GM18517 (cell line): ENCODE results near the gene HP1BP3.
"Not testable (repeated sequence)": the region's sequence is repeated elsewhere in the genome, so short reads cannot be mapped to it uniquely, and the experiment has no call there.

Experiments
- ATAC-seq: cut with Tn5 transposase; IDR thresholded peaks from one replicate; pipeline ENCODE4 v1.9.1; 2021; ENCODE audit warnings: mild to moderate bottlenecking, moderate library complexity; ENCODE audit not compliant: unreplicated experiment

The HP1BP3 gene, protein sequence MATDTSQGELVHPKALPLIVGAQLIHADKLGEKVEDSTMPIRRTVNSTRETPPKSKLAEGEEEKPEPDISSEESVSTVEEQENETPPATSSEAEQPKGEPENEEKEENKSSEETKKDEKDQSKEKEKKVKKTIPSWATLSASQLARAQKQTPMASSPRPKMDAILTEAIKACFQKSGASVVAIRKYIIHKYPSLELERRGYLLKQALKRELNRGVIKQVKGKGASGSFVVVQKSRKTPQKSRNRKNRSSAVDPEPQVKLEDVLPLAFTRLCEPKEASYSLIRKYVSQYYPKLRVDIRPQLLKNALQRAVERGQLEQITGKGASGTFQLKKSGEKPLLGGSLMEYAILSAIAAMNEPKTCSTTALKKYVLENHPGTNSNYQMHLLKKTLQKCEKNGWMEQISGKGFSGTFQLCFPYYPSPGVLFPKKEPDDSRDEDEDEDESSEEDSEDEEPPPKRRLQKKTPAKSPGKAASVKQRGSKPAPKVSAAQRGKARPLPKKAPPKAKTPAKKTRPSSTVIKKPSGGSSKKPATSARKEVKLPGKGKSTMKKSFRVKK

GRCh38 chr1:20787029-20787839 is at the start of gene HP1BP3:
Gene HP1BP3 (minus strand): TSS chr1:20787307. CDS start chr1:20780440, 6,867 bp downstream.
- ATAC-seq: peak; percentile 43

DNA sequence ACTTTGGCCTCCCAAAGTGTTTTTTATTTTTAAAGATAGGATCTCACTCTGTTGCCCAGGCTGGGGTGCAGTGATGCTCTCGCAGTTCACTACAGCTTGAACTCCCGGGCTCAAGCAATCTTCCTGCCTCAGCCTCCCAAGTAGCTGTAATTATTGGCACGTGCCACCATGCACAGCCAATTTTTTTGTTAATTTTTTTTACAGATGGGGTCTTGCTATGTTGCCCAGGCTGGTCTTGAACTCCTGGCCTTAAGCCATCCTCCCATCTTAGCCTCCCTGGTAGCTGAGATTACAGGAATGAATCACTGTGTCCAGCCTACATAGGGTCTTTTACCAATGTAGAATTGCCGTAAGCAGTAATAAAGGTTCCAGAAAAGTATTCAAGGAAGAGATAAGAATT is 49.1 kb upstream of the HP1BP3 start:
- ATAC-seq: no peak

DNA sequence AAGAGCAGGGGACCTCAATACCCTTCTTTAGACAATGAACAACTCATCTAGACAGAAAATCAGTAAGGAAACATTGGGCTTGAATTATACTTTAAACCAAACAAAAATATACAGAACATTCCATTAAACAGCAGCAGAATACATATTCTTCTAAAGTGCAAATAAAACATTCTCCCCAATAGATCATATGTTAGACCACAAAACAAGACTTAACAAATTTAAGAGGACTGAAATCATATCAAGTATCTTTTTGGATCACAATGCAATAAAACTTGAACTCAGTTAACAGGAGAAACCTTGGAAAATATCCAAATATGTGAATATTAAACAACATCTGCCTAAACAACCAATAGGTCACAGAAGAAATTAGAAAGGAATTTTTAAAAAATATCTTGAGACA is 47.7 kb upstream of the HP1BP3 start:
- ATAC-seq: no peak

DNA sequence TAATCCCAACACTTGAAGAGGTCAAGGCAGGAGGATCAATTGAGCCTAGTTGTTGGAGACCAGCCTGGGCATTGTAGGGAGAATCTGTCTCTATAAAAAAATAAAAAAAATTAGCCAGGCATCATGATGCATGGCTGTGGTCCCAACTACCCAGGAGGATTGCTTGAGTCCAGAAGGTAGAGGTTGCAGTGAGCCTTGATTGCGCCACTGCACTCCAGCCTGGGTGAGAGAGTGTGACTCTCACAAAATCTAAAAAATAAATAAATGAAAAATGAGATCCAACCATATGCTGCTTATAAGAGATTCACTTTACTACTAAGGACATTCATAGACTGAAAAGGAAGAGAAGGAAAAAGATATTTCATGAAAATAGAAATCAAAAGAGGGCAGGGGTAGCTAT is 47.1 kb upstream of the HP1BP3 start:
- no peak for ATAC-seq

DNA sequence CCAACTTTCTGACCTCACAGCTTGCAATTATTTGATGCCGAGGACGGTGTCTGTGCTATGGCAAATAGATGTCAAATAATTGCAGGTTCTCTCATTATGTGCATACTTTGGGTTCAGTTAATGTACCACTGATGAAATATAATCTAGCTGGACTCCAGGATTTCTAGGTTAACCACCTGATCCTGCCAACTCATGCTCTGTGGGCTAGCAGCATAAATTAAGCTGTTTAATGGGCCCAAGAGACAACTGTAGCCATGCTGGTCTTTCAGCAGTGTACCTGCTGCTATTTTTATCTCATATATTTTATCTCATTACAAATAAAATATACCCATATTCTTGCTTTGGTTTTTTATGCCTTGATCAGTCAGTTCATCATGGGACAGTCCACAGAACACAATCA is 43.3 kb upstream of the HP1BP3 start:
- no peak for ATAC-seq

DNA sequence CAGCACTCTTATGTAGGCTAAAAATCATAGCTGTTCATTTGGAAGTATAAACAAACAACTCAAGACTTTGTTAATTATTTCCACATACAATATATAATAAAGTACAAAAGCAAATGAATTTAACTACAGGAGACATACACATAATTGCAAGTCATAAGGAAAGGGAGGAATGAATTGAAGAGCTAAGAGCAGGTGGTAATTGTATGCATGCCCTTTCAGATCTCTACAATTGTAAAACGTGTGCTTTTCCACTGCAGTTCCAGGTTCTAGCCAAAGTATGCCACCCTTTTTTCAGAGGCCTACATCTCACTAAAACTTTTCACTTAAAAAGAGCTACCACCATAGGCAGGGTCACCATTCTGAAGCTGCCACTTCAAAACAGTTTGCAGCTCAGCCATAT is 42.8 kb upstream of the HP1BP3 start:
- no peak for ATAC-seq

- ATAC-seq: no peak
Observed at GRCh38 chr1:20829531-20829930, 42.4 kb upstream of the HP1BP3 start.

DNA sequence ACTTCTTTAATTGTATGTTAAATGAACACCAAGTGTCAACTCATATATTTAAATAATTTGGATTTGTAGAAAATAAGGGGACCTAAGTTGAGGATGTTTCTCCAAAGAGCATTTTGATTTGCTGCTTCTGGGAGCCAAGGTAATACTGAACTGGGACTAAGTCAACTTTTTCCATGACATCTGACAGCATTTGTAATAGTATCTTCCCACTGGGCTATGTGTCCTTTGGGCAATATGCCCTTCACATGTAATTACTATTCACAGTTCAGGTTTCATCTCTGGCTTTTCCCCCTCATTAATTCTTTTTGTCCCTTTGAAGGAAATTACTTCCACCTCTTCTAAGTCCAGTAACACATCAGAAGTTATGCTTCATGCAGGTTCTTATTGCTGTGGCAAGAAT is 36.7 kb upstream of the HP1BP3 start:
- no peak for ATAC-seq

GRCh38 chr1:20821466-20821865 is 34.4 kb upstream of the HP1BP3 start:
- no peak for ATAC-seq

DNA sequence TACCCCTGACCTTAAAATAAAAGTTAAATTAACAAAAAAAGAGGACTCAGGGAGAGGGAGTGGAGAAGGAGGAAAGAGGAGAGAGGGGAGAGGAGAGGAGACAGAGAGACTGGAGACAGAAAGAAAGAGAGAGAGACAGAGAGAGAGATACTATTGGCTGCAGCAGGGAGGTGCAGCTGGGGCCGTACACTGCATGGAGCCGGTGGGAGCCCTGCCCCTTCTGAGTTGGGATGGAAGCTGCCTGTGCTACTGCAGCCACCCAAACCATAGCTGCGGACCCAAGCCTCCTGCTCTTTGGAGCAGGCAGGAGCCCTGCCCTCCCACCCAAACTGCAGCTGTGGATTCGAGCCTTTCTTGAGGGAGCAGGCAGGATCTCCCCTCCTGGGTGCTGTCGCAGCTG is 32.7 kb upstream of the HP1BP3 start:
- no peak for ATAC-seq

GRCh38 chr1:20814534-20814871 is 27.4 kb upstream of the HP1BP3 start:
- no peak for ATAC-seq

DNA sequence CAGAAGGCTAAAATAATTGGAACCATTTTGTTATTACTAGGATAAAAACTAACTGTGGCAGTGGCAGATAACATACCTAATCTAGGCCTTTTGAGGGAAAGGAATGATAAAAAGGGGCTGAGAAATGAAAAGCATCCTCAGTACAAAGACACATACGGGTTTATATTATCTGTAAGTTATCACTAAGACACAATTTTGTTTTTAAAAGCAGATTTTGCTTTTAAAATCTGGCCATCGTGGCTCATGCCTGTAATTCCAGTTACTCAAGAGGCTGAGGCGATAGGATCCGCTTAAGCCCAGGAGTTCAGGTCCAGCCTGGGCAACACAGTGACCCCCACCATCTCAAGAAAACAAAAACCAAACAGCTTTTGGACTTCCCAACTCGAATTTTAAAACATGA is 24.8 kb upstream of the HP1BP3 start:
- ATAC-seq: no peak

GRCh38 chr1:20793236-20793635 is 6.1 kb upstream of the HP1BP3 start:
- no peak for ATAC-seq

DNA sequence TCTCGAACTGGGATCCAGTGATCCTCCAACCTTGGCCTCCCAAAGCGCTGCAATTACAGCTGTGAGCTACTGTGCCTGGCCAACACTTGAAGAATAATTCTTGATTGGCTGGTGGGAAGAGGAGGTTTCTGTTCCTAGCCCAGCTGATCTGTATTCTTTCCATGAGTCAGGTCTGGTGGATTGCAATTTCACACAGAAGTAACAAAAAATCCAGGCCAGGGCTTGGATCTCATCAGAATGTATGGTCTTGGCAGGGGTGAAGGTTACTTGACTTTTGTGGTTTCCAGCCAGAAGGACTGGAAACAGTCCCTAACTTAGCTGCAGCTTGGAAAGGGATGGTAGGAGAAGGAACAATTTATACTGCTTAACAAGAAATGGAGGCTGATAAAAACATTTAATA is 5.1 kb upstream of the HP1BP3 start:
- ATAC-seq: no peak

GRCh38 chr1:20790785-20791184 is 3.7 kb upstream of the HP1BP3 start:
- ATAC-seq: no peak

DNA sequence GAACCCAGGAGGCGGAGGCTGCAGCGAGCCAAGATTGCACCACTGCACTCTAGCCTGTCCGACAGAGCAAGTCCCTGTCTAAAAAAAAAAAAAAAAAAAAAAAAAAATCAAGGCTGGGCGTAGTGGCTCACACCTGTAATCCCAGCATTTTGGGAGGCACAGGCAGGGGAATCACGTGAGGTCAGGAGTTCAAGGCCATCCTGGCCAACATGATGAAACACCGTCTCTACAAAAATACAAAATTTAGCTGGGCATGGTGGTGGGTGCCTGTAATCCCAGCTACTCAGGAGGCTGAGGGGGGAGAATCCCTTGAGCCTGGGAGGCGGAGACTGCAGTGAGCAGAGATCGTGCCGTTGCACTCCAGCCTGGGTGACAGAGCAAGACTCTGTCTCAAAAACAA is 2.5 kb upstream of the HP1BP3 start:
- ATAC-seq: not testable (repeated sequence)

DNA sequence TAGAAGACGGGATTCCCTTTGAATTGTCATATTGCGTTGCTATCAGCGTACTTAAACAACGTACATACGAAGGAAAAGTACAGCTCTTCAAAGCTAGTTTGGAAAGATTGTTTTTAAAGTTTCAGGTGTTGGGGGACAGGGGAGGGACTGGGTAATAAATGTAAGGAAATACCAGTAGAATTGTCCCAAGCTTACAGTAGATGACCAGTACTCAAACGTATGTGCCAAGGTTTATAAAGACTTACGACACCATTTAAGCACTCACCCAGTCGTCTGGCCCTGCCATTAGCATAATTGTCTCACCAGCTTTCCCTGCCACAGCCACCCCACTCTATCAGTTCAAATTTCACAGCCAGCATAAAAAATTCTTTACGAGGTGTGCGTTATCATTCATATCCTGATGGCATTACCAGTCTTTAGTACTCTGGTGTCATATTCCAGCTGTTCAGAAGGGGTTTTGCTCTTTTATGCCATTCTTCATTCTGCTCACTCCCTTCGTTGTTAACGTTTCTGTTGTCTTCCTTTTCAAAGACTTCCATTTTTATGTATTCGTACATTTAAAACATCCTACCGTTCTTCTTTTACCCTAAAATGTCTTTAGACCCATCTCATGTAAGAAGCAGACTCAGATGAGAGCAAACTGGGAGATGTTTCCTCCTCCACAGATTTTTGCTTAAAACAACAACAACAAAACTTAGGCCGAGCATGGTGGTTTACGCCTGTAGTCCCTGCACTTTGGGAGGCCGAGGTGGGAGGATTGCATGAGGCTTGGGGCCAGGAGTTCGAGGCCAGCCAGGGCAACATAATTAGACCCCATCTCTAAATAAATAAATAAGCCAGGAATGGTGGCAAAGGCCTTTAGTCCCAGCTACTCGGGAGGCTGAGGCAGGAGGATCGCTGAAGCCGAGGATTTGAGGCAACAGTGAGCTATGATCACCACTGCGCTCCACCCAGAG is 1.0 kb upstream of the HP1BP3 start:
- ATAC-seq: no peak

- peak; percentile 58 for ATAC-seq
Observed at GRCh38 chr1:20786253-20787028, 666 bp downstream of the HP1BP3 start.

DNA sequence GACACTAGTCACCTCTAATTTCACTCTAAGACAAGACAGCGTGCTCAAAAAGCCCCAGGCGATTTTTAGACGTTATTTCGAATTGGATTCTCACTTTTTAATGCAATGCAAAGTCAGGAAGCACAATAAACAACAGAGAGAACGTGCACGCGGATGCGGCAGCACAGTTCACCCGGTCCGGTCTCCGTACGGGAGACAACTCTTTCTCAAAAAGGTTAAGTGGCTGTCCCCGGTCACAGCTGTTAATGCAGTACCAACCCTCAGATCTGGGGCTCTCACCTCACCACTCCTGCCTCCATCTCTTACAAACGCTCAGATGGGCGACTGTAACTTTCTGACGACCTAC is 1.2 kb downstream of the HP1BP3 start:
- ATAC-seq: peak; percentile 5

GRCh38 chr1:20775700-20776099 is 11.4 kb downstream of the HP1BP3 start:
- ATAC-seq: no peak
